DND-41 (cell line): ENCODE data around the gene C3AR1.

Source experiments
- EZH2 ChIP-seq: IDR thresholded peaks from 3 replicates; pipeline ENCODE4 v1.6.1; 2012; ENCODE audit warnings: borderline replicate concordance, low read depth, mild to moderate bottlenecking, moderate library complexity, low read length, inconsistent platforms; ENCODE audit not compliant: severe bottlenecking
- TF ChIP-seq, protein P1 (sequence below): IDR thresholded peaks from 2 replicates; pipeline ENCODE4 v1.5.1; 2012; ENCODE audit warnings: borderline replicate concordance, low read length, moderate library complexity, mild to moderate bottlenecking; ENCODE audit not compliant: poor library complexity, severe bottlenecking; ENCODE audit errors: extremely low read depth

DNA sequence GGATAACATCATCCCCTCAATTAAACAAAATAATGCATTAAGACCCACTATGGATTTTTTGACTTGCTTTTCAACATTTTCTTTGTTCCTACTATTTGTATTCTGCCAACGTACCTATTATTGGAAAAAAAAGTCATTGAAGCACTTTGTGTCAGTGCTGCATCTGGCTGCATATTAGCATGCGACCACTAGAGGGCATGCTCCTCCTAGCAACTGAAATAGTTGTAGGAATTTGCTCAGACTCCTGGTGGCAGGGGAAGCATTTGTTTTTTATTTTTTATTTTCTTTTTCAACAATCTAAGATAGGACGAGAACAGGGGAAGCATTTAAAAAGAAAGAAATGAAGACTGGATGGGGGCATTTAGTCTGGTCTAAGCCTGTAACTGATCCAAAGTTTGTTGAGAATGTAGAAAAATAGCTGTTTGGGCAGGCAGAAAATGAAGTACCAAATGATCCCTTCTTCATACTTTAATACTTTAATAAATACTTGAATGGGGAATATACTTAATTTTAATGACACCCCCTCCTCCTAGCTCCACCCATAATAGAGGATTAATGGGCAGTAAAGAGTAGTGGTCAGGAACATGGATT lies 42.7 kb upstream of the C3AR1 start:
- TF ChIP-seq, protein P1, sequence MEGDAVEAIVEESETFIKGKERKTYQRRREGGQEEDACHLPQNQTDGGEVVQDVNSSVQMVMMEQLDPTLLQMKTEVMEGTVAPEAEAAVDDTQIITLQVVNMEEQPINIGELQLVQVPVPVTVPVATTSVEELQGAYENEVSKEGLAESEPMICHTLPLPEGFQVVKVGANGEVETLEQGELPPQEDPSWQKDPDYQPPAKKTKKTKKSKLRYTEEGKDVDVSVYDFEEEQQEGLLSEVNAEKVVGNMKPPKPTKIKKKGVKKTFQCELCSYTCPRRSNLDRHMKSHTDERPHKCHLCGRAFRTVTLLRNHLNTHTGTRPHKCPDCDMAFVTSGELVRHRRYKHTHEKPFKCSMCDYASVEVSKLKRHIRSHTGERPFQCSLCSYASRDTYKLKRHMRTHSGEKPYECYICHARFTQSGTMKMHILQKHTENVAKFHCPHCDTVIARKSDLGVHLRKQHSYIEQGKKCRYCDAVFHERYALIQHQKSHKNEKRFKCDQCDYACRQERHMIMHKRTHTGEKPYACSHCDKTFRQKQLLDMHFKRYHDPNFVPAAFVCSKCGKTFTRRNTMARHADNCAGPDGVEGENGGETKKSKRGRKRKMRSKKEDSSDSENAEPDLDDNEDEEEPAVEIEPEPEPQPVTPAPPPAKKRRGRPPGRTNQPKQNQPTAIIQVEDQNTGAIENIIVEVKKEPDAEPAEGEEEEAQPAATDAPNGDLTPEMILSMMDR = peak; percentile 99
- no peak for TF ChIP-seq EZH2
